Measurements from ENCODE around the gene BAZ2B.

Gene BAZ2B

GRCh38 chr2:159286709-159287441, 329.5 kb downstream of the BAZ2B start:
- H3K4me3 ChIP-seq (ENCODE audit: low read length) = peak overlapping the region; percentile 77
- no peak for TF ChIP-seq CTCF (IDR thresholded peaks at IDR 0.05; ENCODE audit: insufficient read depth, low read depth, low read length, missing control alignments)
- peak; percentile 96 for DNase-seq (ENCODE audit: low read depth)

GRCh38 chr2:159285929-159286708, 330.2 kb downstream of the BAZ2B start, which contains the start of gene WDSUB1:
TSS of gene WDSUB1 (minus strand) at chr2:159286703. CDS start at chr2:159283069, 3,634 bp downstream.
- no peak for TF ChIP-seq CTCF (IDR thresholded peaks at IDR 0.05; ENCODE audit: insufficient read depth, low read depth, low read length, missing control alignments)
- DNase-seq (ENCODE audit: low read depth) = peak; percentile 59
- H3K4me3 ChIP-seq (ENCODE audit: low read length) = peak within 1 kb of the TSS; percentile 77

GRCh38 chr2:159285433-159285832, 330.9 kb downstream of the BAZ2B start:
- no peak for TF ChIP-seq CTCF (IDR thresholded peaks at IDR 0.05; ENCODE audit: insufficient read depth, low read depth, low read length, missing control alignments)
- H3K4me3 ChIP-seq (ENCODE audit: low read length) = peak overlapping the region; percentile 77
- DNase-seq (ENCODE audit: low read depth) = no peak

GRCh38 chr2:159283529-159283928, 332.8 kb downstream of the BAZ2B start:
- no peak for DNase-seq (ENCODE audit: low read depth)
- no peak for TF ChIP-seq CTCF (IDR thresholded peaks at IDR 0.05; ENCODE audit: insufficient read depth, low read depth, low read length, missing control alignments)
- H3K4me3 ChIP-seq (ENCODE audit: low read length) = no peak overlapping the region

GRCh38 chr2:159281002-159281401, 335.3 kb downstream of the BAZ2B start:
- no peak for TF ChIP-seq CTCF (IDR thresholded peaks at IDR 0.05; ENCODE audit: insufficient read depth, low read depth, low read length, missing control alignments)
- DNase-seq (ENCODE audit: low read depth) = no peak
- no peak overlapping the region for H3K4me3 ChIP-seq (ENCODE audit: low read length)

GRCh38 chr2:159279700-159280099, 336.6 kb downstream of the BAZ2B start:
- no peak overlapping the region for H3K4me3 ChIP-seq (ENCODE audit: low read length)
- no peak for TF ChIP-seq CTCF (IDR thresholded peaks at IDR 0.05; ENCODE audit: insufficient read depth, low read depth, low read length, missing control alignments)
- no peak for DNase-seq (ENCODE audit: low read depth)
